IMR-90 (cell line): ENCODE results near the gene PAPPA. TPM values are rescaled to one million over a fixed set of nuclear protein-coding genes. Genes with fewer than 3 reads are reported as not detected.

Source experiments
- ATAC-seq: fragments of 200-7000 bp; cut with Tn5 transposase; 2 replicates; pipeline ENCODE4 v1.9.1; 2020; ENCODE audit warnings: low read depth, mild to moderate bottlenecking, moderate library complexity
- BruUV-seq: library from RNA; stranded (reverse); fragments of 400-500 nt; replicated peaks from 2 replicates; lab custom pipeline; 2021; lab: Mats Ljungman, UMichigan
- CTCF ChIA-PET: fragments of 300-600 bp; formaldehyde crosslinking; extraction: SDS; loops from one replicate; lab custom pipeline; 2021; ENCODE audit warnings: antibody characterized with exemption; lab: Yijun Ruan, JAX
- POLR2A ChIA-PET: fragments of 300-600 bp; sonication (Branson Sonifier 250); formaldehyde crosslinking; loops from one replicate; lab custom pipeline; 2022; ENCODE audit warnings: antibody characterized with exemption; ENCODE audit not compliant: unreplicated experiment; lab: Charles Lee
- DNase-seq: peaks from one replicate; pipeline ENCODE4 v3.0.0; 2013
- H2AFZ ChIP-seq: replicated peaks from 2 replicates; pipeline ENCODE3; 2013; ENCODE audit warnings: low read length, mild to moderate bottlenecking; ENCODE audit not compliant: poor library complexity
- H2AK5ac ChIP-seq: 2 replicates; pipeline ENCODE4 v1.6.1; 2013; ENCODE audit warnings: low read depth, low read length, inconsistent platforms
- H2AK9ac ChIP-seq: replicated peaks from 2 replicates; pipeline ENCODE3; 2013; ENCODE audit warnings: mild to moderate bottlenecking, low read depth, low read length, moderate library complexity; ENCODE audit not compliant: poor library complexity
- H2BK120ac ChIP-seq: 2 replicates; pipeline ENCODE4 v1.6.1; 2013; ENCODE audit warnings: low read depth, low read length, inconsistent platforms
- H2BK15ac ChIP-seq: 3 replicates; pipeline ENCODE4 v1.6.1; 2013; ENCODE audit warnings: low read depth, low read length, inconsistent platforms
- H2BK20ac ChIP-seq: 2 replicates; pipeline ENCODE4 v1.6.1; 2013; ENCODE audit warnings: low read depth, mild to moderate bottlenecking, inconsistent platforms, low read length, moderate library complexity
- H2BK5ac ChIP-seq: 2 replicates; pipeline ENCODE4 v1.6.1; 2013; ENCODE audit warnings: mild to moderate bottlenecking, low read depth, low read length, inconsistent platforms; ENCODE audit not compliant: poor library complexity, severe bottlenecking
- H3K14ac ChIP-seq: replicated peaks from 2 replicates; pipeline ENCODE4 v1.6.1; 2013; ENCODE audit warnings: low read depth, low read length, inconsistent platforms
- H3K18ac ChIP-seq: 2 replicates; pipeline ENCODE4 v1.6.1; 2013; ENCODE audit warnings: low read depth, low read length, control low read depth
- H3K23ac ChIP-seq: 2 replicates; pipeline ENCODE4 v1.6.1; 2013; ENCODE audit warnings: low read depth, low read length, inconsistent platforms
- H3K27ac ChIP-seq: 2 replicates; pipeline ENCODE4 v1.5.1; 2013; ENCODE audit warnings: mild to moderate bottlenecking, control low read depth, low read length; ENCODE audit not compliant: insufficient read depth
- H3K27me3 ChIP-seq: 2 replicates; pipeline ENCODE4 v1.6.1; 2013; ENCODE audit warnings: low read length; ENCODE audit not compliant: control insufficient read depth, insufficient read depth
- H3K36me3 ChIP-seq: 2 replicates; pipeline ENCODE4 v1.6.1; 2013; ENCODE audit warnings: low read length, mixed read lengths; ENCODE audit not compliant: control insufficient read depth, insufficient read depth
- H3K4ac ChIP-seq: 2 replicates; pipeline ENCODE4 v1.6.1; 2013; ENCODE audit warnings: low read depth, low read length, inconsistent platforms
- H3K4me1 ChIP-seq: 2 replicates; pipeline ENCODE4 v1.6.1; 2013; ENCODE audit warnings: low read length, mixed read lengths; ENCODE audit not compliant: control insufficient read depth, insufficient read depth
- H3K4me2 ChIP-seq: 2 replicates; pipeline ENCODE4 v1.6.1; 2013; ENCODE audit warnings: low read depth, mild to moderate bottlenecking, control low read depth, low read length, moderate library complexity
- H3K4me3 ChIP-seq: 2 replicates; pipeline ENCODE4 v1.5.1; 2013; ENCODE audit warnings: low read depth, mild to moderate bottlenecking, control low read depth, low read length, moderate library complexity; ENCODE audit not compliant: insufficient read depth
- H3K56ac ChIP-seq: 2 replicates; pipeline ENCODE4 v1.6.1; 2013; ENCODE audit warnings: low read length, inconsistent platforms; ENCODE audit not compliant: insufficient read depth; ENCODE audit errors: extremely low read depth
- H3K79me1 ChIP-seq, 2 experiments: 2 replicates each; pipeline ENCODE4 v1.6.1; 2013; ENCODE audit warnings: low read length in 2 of 2, inconsistent platforms in 1 of 2, low read depth in 1 of 2
- H3K9ac ChIP-seq: 2 replicates; pipeline ENCODE4 v1.6.1; 2013; ENCODE audit warnings: low read depth, low read length, control low read depth
- H3K9me1 ChIP-seq: 2 replicates; pipeline ENCODE4 v1.6.1; 2013; ENCODE audit warnings: low read length, inconsistent platforms; ENCODE audit not compliant: insufficient read depth
- H3K9me3 ChIP-seq: 2 replicates; pipeline ENCODE4 v1.6.1; 2013; ENCODE audit warnings: low read length; ENCODE audit not compliant: control insufficient read depth, insufficient read depth
- H4K20me1 ChIP-seq: 2 replicates; pipeline ENCODE4 v1.6.1; 2013; ENCODE audit warnings: low read length, inconsistent platforms; ENCODE audit not compliant: insufficient read depth
- H4K5ac ChIP-seq: 2 replicates; pipeline ENCODE4 v1.6.1; 2013; ENCODE audit warnings: mild to moderate bottlenecking, low read depth, low read length, control low read depth
- H4K8ac ChIP-seq, 2 experiments: 2 replicates each; pipeline ENCODE4 v1.6.1; 2013; ENCODE audit warnings: low read depth in 2 of 2, low read length in 2 of 2, control low read depth in 1 of 2, inconsistent platforms in 1 of 2
- H4K91ac ChIP-seq: 2 replicates; pipeline ENCODE4 v1.6.1; 2013; ENCODE audit warnings: low read depth, low read length, inconsistent platforms; ENCODE audit not compliant: insufficient read depth
- BHLHE40 ChIP-seq: fragments of 150-350 bp; IDR thresholded peaks from 2 replicates; pipeline ENCODE4 v1.6.1; 2016; ENCODE audit warnings: mild to moderate bottlenecking, low read depth, low read length
- CEBPB ChIP-seq: IDR thresholded peaks from 2 replicates; pipeline ENCODE4 v1.6.1; 2012; ENCODE audit warnings: low read depth, low read length, improper control_type of control experiment
- CHD1 ChIP-seq: IDR thresholded peaks from 2 replicates; pipeline ENCODE4 v1.6.1; 2012; ENCODE audit warnings: low read depth, low read length, improper control_type of control experiment
- FOS ChIP-seq: fragments of 150-350 bp; IDR thresholded peaks from 2 replicates; pipeline ENCODE4 v1.6.1; 2016; ENCODE audit warnings: low read depth, low read length
- MAFK ChIP-seq: IDR thresholded peaks from 2 replicates; pipeline ENCODE4 v1.6.1; 2012; ENCODE audit warnings: low read depth, low read length, improper control_type of control experiment
- MAZ ChIP-seq: IDR thresholded peaks from 2 replicates; pipeline ENCODE4 v1.6.1; 2012; ENCODE audit warnings: low read depth, mild to moderate bottlenecking, low read length, improper control_type of control experiment, moderate library complexity, borderline replicate concordance
- MXI1 ChIP-seq: IDR thresholded peaks from 2 replicates; pipeline ENCODE4 v1.6.1; 2012; ENCODE audit warnings: low read depth, mild to moderate bottlenecking, low read length, moderate library complexity, borderline replicate concordance
- NFE2L2 ChIP-seq: fragments of 150-350 bp; IDR thresholded peaks from 2 replicates; pipeline ENCODE4 v1.6.1; 2016; ENCODE audit warnings: low read depth, mild to moderate bottlenecking, low read length
- POLR2A ChIP-seq: IDR thresholded peaks from 2 replicates; pipeline ENCODE4 v1.6.1; 2012; ENCODE audit warnings: mild to moderate bottlenecking, low read depth, low read length
- RAD21 ChIP-seq: IDR thresholded peaks from 2 replicates; pipeline ENCODE4 v1.6.1; 2012; ENCODE audit warnings: low read length, improper control_type of control experiment
- RCOR1 ChIP-seq: IDR thresholded peaks from 2 replicates; pipeline ENCODE4 v1.6.1; 2012; ENCODE audit warnings: mild to moderate bottlenecking, low read length, improper control_type of control experiment; ENCODE audit not compliant: insufficient replicate concordance
- RFX5 ChIP-seq: IDR thresholded peaks from 2 replicates; pipeline ENCODE4 v1.8.0; 2012; ENCODE audit warnings: low read depth, mild to moderate bottlenecking, low read length, moderate library complexity
- SMC3 ChIP-seq: fragments of 150-350 bp; IDR thresholded peaks from 2 replicates; pipeline ENCODE4 v1.6.1; 2016; ENCODE audit warnings: low read depth, mild to moderate bottlenecking, antibody characterized with exemption, low read length, moderate library complexity
- USF2 ChIP-seq: fragments of 150-350 bp; IDR thresholded peaks from 2 replicates; pipeline ENCODE4 v1.6.1; 2017; ENCODE audit warnings: mild to moderate bottlenecking, antibody characterized with exemption, low read length, low read depth
- WGBS, 2 experiments: methylation state at CpG; one replicate each; pipeline versions ENCODE4 v1.1.5 to v1.1.7; 2013; ENCODE audit warnings: missing lambda C conversion rate in 2 of 2; ENCODE audit not compliant: insufficient read length in 1 of 2; ENCODE audit errors: extremely low coverage in 2 of 2; 5-methylcytosine and 5-hydroxymethylcytosine counted together
- dilution Hi-C: fragments of 300-500 bp; cut with HindIII; formaldehyde crosslinking; loops from one replicate; pipeline ENCODE4 v1.14.3; 2018; ENCODE audit warnings: low sequenced_read_pairs; ENCODE audit not compliant: unreplicated experiment
- in situ Hi-C: fragments of 300-500 bp; cut with MboI; formaldehyde crosslinking; loops from 3 replicates; pipeline ENCODE4 v1.14.3; 2019; ENCODE audit warnings: low sequenced_read_pairs, inconsistent platforms, mixed read lengths
- intact Hi-C: fragments of 100-400 bp; cut with micrococcal nuclease; formaldehyde crosslinking; loops from 2 replicates; pipeline ENCODE4 v1.10.0; 2022
- polyA plus RNA-seq, 3 experiments: library from polyadenylated mRNA; depleted of rRNA; stranded (reverse); fragments of >200 nt; gene quantifications; 2 replicates each; pipeline ENCODE4 v1.2.3, GENCODE V29; 2012; ENCODE audit warnings: low replicate concordance in 1 of 3
- total RNA-seq: library from RNA; depleted of rRNA; stranded (reverse); fragments of >200 nt; gene quantifications from 2 replicates; pipeline ENCODE4 v1.2.3, GENCODE V29; 2012
- TF ChIP-seq, protein P1 (sequence below): conservative IDR thresholded peaks from 2 replicates; pipeline ENCODE4 v1.5.1; 2012; ENCODE audit warnings: mild to moderate bottlenecking, low read depth, low read length, improper control_type of control experiment
- TF ChIP-seq, protein P2 (sequence below): fragments of 150-350 bp; IDR thresholded peaks from 2 replicates; pipeline ENCODE4 v1.6.1; 2016; ENCODE audit warnings: low read depth, mild to moderate bottlenecking, low read length, moderate library complexity, borderline replicate concordance

PAPPA gene
- total and polyA plus RNA-seq, 2 of the 4 experiments (the other 2 are of a cell fraction) = 8.3 to 12.4 TPM

DNA sequence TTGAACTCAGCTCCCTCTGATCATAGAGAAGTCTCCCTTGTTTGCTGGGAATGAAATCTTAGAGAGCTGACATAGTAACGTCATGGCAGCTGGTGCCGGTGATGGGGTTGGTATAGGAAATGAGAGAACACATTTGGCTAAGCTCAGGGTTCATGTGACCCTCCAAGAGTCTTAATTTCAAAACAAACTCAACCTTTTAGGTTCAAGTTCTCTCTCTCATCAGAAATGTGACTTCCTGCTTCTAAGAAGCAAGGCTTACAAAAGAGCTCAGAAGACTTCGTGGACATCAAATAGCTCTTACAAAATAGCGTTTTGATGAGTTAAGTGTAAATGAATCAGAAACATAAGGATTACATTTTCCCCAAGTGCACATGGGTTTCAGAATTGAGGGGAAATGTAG lies 97.3 kb downstream of the PAPPA start:
- Histone ChIP-seq H3K79me1 (peaks cover 0 to 9% of the 10 kb centered on the region in 2 experiments; a peak in 3 of 4 replicates), H2BK15ac (no peak overlapping the region), H4K5ac (no peak overlapping the region; the same call in 1 of the 2 replicates), H2BK5ac (no peak overlapping the region), H3K23ac (no peak overlapping the region), H3K36me3 (peaks cover 36% of the 10 kb centered on the region), H3K4ac (no peak overlapping the region), H4K20me1 (peaks cover 12% of the 10 kb centered on the region), H2BK120ac (no peak overlapping the region), H3K9me3 (no peaks in the 10 kb centered on the region), H3K27me3 (no peaks in the 10 kb centered on the region), H3K9ac (no peak overlapping the region), H4K8ac (no peak overlapping the region), H3K14ac (no peak overlapping the region), H3K27ac (peak overlapping the region; percentile 54; the same call in 1 of the 2 replicates), H2AK5ac (no peak overlapping the region), H3K18ac (no peak overlapping the region), H2AFZ (no peak overlapping the region), H3K4me2 (no peak overlapping the region), H2BK20ac (no peak overlapping the region; the same call in 1 of the 2 replicates), H3K9me1 (no peaks in the 10 kb centered on the region), H4K91ac (no peak overlapping the region), H3K4me1 (peaks cover 10% of the 10 kb centered on the region; the same call in 1 of the 2 replicates), H2AK9ac (no peak overlapping the region), H3K4me3 (no peak overlapping the region), H3K56ac (no peak overlapping the region)
- ATAC-seq (peak; percentile 36), DNase-seq (peak; percentile 50)
- TF ChIP-seq, protein P1, sequence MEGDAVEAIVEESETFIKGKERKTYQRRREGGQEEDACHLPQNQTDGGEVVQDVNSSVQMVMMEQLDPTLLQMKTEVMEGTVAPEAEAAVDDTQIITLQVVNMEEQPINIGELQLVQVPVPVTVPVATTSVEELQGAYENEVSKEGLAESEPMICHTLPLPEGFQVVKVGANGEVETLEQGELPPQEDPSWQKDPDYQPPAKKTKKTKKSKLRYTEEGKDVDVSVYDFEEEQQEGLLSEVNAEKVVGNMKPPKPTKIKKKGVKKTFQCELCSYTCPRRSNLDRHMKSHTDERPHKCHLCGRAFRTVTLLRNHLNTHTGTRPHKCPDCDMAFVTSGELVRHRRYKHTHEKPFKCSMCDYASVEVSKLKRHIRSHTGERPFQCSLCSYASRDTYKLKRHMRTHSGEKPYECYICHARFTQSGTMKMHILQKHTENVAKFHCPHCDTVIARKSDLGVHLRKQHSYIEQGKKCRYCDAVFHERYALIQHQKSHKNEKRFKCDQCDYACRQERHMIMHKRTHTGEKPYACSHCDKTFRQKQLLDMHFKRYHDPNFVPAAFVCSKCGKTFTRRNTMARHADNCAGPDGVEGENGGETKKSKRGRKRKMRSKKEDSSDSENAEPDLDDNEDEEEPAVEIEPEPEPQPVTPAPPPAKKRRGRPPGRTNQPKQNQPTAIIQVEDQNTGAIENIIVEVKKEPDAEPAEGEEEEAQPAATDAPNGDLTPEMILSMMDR = no peak
- TF ChIP-seq MAZ (no peak), BHLHE40 (no peak), USF2 (no peak), SMC3 (no peak), POLR2A (no peak), MAFK (no peak), MXI1 (no peak), RAD21 (no peak), FOS (no peak), NFE2L2 (no peak), RFX5 (no peak), RCOR1 (no peak), CEBPB (no peak), CHD1 (no peak)
- TF ChIP-seq, protein P2, sequence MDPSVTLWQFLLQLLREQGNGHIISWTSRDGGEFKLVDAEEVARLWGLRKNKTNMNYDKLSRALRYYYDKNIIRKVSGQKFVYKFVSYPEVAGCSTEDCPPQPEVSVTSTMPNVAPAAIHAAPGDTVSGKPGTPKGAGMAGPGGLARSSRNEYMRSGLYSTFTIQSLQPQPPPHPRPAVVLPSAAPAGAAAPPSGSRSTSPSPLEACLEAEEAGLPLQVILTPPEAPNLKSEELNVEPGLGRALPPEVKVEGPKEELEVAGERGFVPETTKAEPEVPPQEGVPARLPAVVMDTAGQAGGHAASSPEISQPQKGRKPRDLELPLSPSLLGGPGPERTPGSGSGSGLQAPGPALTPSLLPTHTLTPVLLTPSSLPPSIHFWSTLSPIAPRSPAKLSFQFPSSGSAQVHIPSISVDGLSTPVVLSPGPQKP = no peak
- WGBS, 2 experiments = no CpG with 5 or more reads among the region's 4 CpGs
- dilution Hi-C loops (no loop called here), in situ Hi-C loops (no loop called here), intact Hi-C loops (no loop called here)
- BruUV-seq = no TSS peak
- CTCF ChIA-PET = no interaction called here
- POLR2A ChIA-PET = interaction anchor here (0.6 kb wide), 1 partner anchor 1445 kb away, joined by 9 read pairs; no protein-coding TSS in a partner anchor
